Measurements from ENCODE around the gene RBM24. TPM values are rescaled to one million over a fixed set of nuclear protein-coding genes. Genes with fewer than 3 reads are reported as not detected.

Gene RBM24
- total RNA-seq, 1 experiment from 2014 or later, result not detected

DNA sequence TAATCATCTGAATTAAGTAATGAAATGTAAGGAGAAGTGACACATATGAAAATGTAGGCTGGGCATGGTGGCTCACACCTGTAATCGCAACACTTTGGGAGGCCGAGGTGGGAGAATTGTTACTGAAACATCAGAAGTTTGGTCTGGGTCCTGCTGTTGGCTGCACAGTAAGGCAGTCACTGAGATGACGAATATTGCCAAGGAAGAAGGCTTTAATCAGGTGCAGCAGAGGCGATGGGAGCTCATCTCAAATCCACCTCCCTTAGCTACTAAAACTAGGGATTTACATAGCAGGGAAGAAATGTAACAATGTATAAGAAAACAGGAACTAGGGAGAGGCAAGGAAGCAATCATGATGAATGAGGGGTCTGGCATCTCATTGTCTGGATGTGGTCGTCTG, 50.1 kb downstream of the RBM24 start:
- no peaks in the 10 kb centered on the region for H3K4me1 ChIP-seq
- ChIA-PET CTCF (no interaction called here), POLR2A (no interaction called here)
- DNase-seq, result no peak
- no peaks in the 10 kb centered on the region for H3K36me3 Mint-ChIP-seq (ENCODE audit: insufficient read depth, unreplicated experiment)
- no peaks in the 10 kb centered on the region for H3K9me3 ChIP-seq
- H3K4me3 ChIP-seq (ENCODE audit: low read depth, low read length), result no peak overlapping the region
- no peaks in the 10 kb centered on the region for H3K4me1 Mint-ChIP-seq (ENCODE audit: low read depth, unreplicated experiment)
- no peaks in the 10 kb centered on the region for H3K27me3 Mint-ChIP-seq (ENCODE audit: insufficient read depth, unreplicated experiment)
- TF ChIP-seq, protein P1, sequence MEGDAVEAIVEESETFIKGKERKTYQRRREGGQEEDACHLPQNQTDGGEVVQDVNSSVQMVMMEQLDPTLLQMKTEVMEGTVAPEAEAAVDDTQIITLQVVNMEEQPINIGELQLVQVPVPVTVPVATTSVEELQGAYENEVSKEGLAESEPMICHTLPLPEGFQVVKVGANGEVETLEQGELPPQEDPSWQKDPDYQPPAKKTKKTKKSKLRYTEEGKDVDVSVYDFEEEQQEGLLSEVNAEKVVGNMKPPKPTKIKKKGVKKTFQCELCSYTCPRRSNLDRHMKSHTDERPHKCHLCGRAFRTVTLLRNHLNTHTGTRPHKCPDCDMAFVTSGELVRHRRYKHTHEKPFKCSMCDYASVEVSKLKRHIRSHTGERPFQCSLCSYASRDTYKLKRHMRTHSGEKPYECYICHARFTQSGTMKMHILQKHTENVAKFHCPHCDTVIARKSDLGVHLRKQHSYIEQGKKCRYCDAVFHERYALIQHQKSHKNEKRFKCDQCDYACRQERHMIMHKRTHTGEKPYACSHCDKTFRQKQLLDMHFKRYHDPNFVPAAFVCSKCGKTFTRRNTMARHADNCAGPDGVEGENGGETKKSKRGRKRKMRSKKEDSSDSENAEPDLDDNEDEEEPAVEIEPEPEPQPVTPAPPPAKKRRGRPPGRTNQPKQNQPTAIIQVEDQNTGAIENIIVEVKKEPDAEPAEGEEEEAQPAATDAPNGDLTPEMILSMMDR (IDR thresholded peaks at IDR 0.05; ENCODE audit: insufficient read depth in 1 of 2, low read depth in 1 of 2, low read length in 1 of 2, severe bottlenecking in 1 of 2, unreplicated experiment in 1 of 2), result no peak
- H3K27ac Mint-ChIP-seq (ENCODE audit: unreplicated experiment), result no peak overlapping the region
- no TSS peak for BruUV-seq (replicated peaks)
- no peaks in the 10 kb centered on the region for H3K9me3 Mint-ChIP-seq (ENCODE audit: unreplicated experiment)
- intact Hi-C loops (cut with micrococcal nuclease; ENCODE audit: unreplicated experiment), result no loop called here
- no peaks in the 10 kb centered on the region for H3K27me3 ChIP-seq (replicated peaks; ENCODE audit: control insufficient read depth, insufficient read depth, low read length)
- H3K36me3 ChIP-seq (ENCODE audit: control insufficient read depth, insufficient read depth, low read length), result no peaks in the 10 kb centered on the region
- H3K4me3 Mint-ChIP-seq (ENCODE audit: unreplicated experiment), result no peak overlapping the region

DNA sequence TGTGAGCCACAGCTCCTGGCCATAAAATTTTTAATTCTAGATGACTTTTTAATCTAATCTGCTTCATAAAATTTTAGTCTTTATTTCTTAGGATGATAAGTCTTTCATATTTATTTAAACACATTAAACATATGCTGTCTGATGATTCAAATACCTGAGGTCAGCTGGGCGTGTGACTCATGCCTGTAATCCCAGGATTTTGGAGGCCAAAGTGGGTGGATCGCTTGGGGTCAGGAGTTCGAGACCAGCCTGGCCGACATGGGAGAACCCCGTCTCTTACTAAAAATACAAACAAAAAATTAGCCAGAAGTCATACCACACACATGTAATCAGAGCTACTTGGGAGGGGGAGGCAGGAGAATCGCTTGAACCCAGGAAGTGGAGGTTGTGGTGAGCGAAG, 53.1 kb downstream of the RBM24 start:
- H3K36me3 Mint-ChIP-seq (ENCODE audit: insufficient read depth, unreplicated experiment), result no peaks in the 10 kb centered on the region
- no peaks in the 10 kb centered on the region for H3K27me3 ChIP-seq (replicated peaks; ENCODE audit: control insufficient read depth, insufficient read depth, low read length)
- ChIA-PET POLR2A (no interaction called here), CTCF (no interaction called here)
- H3K4me3 Mint-ChIP-seq (ENCODE audit: unreplicated experiment), result no peak overlapping the region
- no peaks in the 10 kb centered on the region for H3K4me1 ChIP-seq
- intact Hi-C loops (cut with micrococcal nuclease; ENCODE audit: unreplicated experiment), result no loop called here
- DNase-seq, result no peak
- H3K9me3 Mint-ChIP-seq (ENCODE audit: unreplicated experiment), result no peaks in the 10 kb centered on the region
- TF ChIP-seq, protein P1 (IDR thresholded peaks at IDR 0.05; ENCODE audit: insufficient read depth in 1 of 2, low read depth in 1 of 2, low read length in 1 of 2, severe bottlenecking in 1 of 2, unreplicated experiment in 1 of 2), result no peak
- BruUV-seq (replicated peaks), result no TSS peak
- H3K4me1 Mint-ChIP-seq (ENCODE audit: low read depth, unreplicated experiment), result no peaks in the 10 kb centered on the region
- no peaks in the 10 kb centered on the region for H3K27me3 Mint-ChIP-seq (ENCODE audit: insufficient read depth, unreplicated experiment)
- no peaks in the 10 kb centered on the region for H3K36me3 ChIP-seq (ENCODE audit: control insufficient read depth, insufficient read depth, low read length)
- no peak overlapping the region for H3K4me3 ChIP-seq (ENCODE audit: low read depth, low read length)
- no peaks in the 10 kb centered on the region for H3K9me3 ChIP-seq
- H3K27ac Mint-ChIP-seq (ENCODE audit: unreplicated experiment), result no peak overlapping the region

DNA sequence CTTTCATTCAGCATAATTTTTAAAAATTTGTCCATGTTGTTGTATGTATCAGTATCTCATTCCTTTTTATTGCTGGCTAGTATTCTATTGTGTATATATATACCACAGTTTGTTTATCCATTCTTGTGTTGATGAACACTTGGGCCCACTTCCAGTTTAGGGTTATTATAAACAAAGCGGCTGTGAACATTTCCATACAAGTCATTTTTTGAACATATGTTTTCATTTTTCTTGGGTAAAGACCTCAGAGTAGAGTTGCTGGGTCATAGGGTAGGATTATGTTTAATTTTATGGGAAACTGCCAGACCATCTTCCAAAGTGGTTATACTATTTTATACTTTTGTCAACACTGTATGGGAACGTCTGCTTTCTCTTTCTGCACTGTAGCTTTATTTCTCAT, 55.3 kb downstream of the RBM24 start:
- H3K27me3 ChIP-seq (replicated peaks; ENCODE audit: control insufficient read depth, insufficient read depth, low read length), result no peaks in the 10 kb centered on the region
- no TSS peak for BruUV-seq (replicated peaks)
- POLR2A ChIA-PET, result no interaction called here
- Mint-ChIP-seq H3K36me3 (ENCODE audit: insufficient read depth, unreplicated experiment) (no peaks in the 10 kb centered on the region), H3K4me1 (ENCODE audit: low read depth, unreplicated experiment) (no peaks in the 10 kb centered on the region), H3K4me3 (ENCODE audit: unreplicated experiment) (no peak overlapping the region), H3K27ac (ENCODE audit: unreplicated experiment) (no peak overlapping the region), H3K27me3 (ENCODE audit: insufficient read depth, unreplicated experiment) (no peaks in the 10 kb centered on the region), H3K9me3 (ENCODE audit: unreplicated experiment) (no peaks in the 10 kb centered on the region)
- no peak for DNase-seq
- intact Hi-C loops (cut with micrococcal nuclease; ENCODE audit: unreplicated experiment), result no loop called here
- no peaks in the 10 kb centered on the region for H3K4me1 ChIP-seq
- CTCF ChIA-PET, result no interaction called here
- H3K4me3 ChIP-seq (ENCODE audit: low read depth, low read length), result no peak overlapping the region
- TF ChIP-seq, protein P1 (IDR thresholded peaks at IDR 0.05; ENCODE audit: insufficient read depth in 1 of 2, low read depth in 1 of 2, low read length in 1 of 2, severe bottlenecking in 1 of 2, unreplicated experiment in 1 of 2), result no peak
- no peaks in the 10 kb centered on the region for H3K9me3 ChIP-seq
- H3K36me3 ChIP-seq (ENCODE audit: control insufficient read depth, insufficient read depth, low read length), result no peaks in the 10 kb centered on the region

Measured in Caco-2 (cell line).